H1 (cell line): ENCODE results near the gene PPME1. TPM values are rescaled to one million over a fixed set of nuclear protein-coding genes. Genes with fewer than 3 reads are reported as not detected.

Experiments
- CTCF ChIA-PET: fragments of 300-600 bp; sonication (Branson Sonifier 250); formaldehyde crosslinking; loops from one replicate; lab custom pipeline; 2021; ENCODE audit not compliant: partially characterized antibody; lab: Charles Lee
- POLR2A ChIA-PET: fragments of 300-600 bp; sonication (Branson Sonifier 250); formaldehyde crosslinking; loops from one replicate; lab custom pipeline; 2021; ENCODE audit warnings: inconsistent platforms; ENCODE audit not compliant: partially characterized antibody; lab: Charles Lee
- DNase-seq, 2 experiments: peaks; one replicate each; pipeline versions ENCODE4 v3.0.0 to v3.0.0-alpha.2; 2010 to 2022; ENCODE audit warnings: low spot score in 2 of 2, low read depth in 1 of 2, mixed read lengths in 1 of 2
- FAIRE-seq: peaks from 2 replicates; lab custom pipeline; 2011; peaks lifted over from hg19 to GRCh38; lab: Jason Lieb, UNC
- H2AFZ ChIP-seq: 2 replicates; pipeline ENCODE4 v1.8.1; 2012; ENCODE audit warnings: low read length, inconsistent platforms
- H2AK5ac ChIP-seq: 2 replicates; pipeline ENCODE4 v1.6.1; 2013; ENCODE audit warnings: low read depth, low read length
- H2BK120ac ChIP-seq: replicated peaks from 2 replicates; pipeline ENCODE3; 2013; ENCODE audit warnings: low read depth, low read length, inconsistent platforms
- H2BK12ac ChIP-seq: 2 replicates; pipeline ENCODE4 v1.6.1; 2013; ENCODE audit warnings: low read depth, low read length
- H2BK15ac ChIP-seq: 2 replicates; pipeline ENCODE4 v1.6.1; 2013; ENCODE audit warnings: low read length
- H2BK20ac ChIP-seq: 2 replicates; pipeline ENCODE4 v1.6.1; 2013; ENCODE audit warnings: low read length
- H2BK5ac ChIP-seq: 2 replicates; pipeline ENCODE4 v1.6.1; 2013; ENCODE audit warnings: low read depth, low read length
- H3K14ac ChIP-seq: 2 replicates; pipeline ENCODE4 v1.6.1; 2013; ENCODE audit warnings: inconsistent platforms; ENCODE audit not compliant: insufficient read length
- H3K18ac ChIP-seq: 2 replicates; pipeline ENCODE4 v1.6.1; 2013; ENCODE audit warnings: low read length; ENCODE audit errors: extremely low read depth
- H3K23ac ChIP-seq: 2 replicates; pipeline ENCODE4 v1.6.1; 2013; ENCODE audit warnings: inconsistent platforms; ENCODE audit not compliant: insufficient read length
- H3K23me2 ChIP-seq: 2 replicates; pipeline ENCODE4 v1.6.1; 2013; ENCODE audit warnings: low read depth, low read length
- H3K27ac ChIP-seq: 2 replicates; pipeline ENCODE4 v1.6.1; 2011; ENCODE audit warnings: low read depth, low read length, inconsistent platforms
- H3K27me3 ChIP-seq, 4 experiments: replicated peaks in 1 of 4; 1 replicate in 1 of 4; 2 replicates in 3 of 4; pipeline versions ENCODE4 v1.6.1 to v1.8.1; 2011 to 2013; ENCODE audit warnings: low read length in 3 of 4, mild to moderate bottlenecking in 3 of 4, inconsistent platforms in 2 of 4, mixed read lengths in 2 of 4, moderate library complexity in 1 of 4; ENCODE audit not compliant: control insufficient read depth in 3 of 4, insufficient read depth in 3 of 4; ENCODE audit errors: extremely low read depth in 1 of 4
- H3K36me3 ChIP-seq, 4 experiments: 2 replicates each; pipeline versions ENCODE4 v1.6.1 to v1.8.1; 2011 to 2013; ENCODE audit warnings: mild to moderate bottlenecking in 4 of 4, low read length in 3 of 4, moderate library complexity in 2 of 4, control low read depth in 1 of 4, inconsistent platforms in 1 of 4; ENCODE audit not compliant: insufficient read depth in 4 of 4, control insufficient read depth in 2 of 4
- H3K4ac ChIP-seq: replicated peaks from 2 replicates; pipeline ENCODE3; 2013; ENCODE audit warnings: low read length, low read depth, mixed read lengths, inconsistent platforms; ENCODE audit not compliant: insufficient read length
- H3K4me1 ChIP-seq, 4 experiments: replicated peaks in 1 of 4; 1 replicate in 1 of 4; 2 replicates in 3 of 4; pipeline versions ENCODE4 v1.6.1 to v1.8.1; 2011 to 2013; ENCODE audit warnings: low read length in 3 of 4, inconsistent platforms in 2 of 4, mixed read lengths in 1 of 4; ENCODE audit not compliant: insufficient read depth in 4 of 4, control insufficient read depth in 3 of 4
- H3K4me2 ChIP-seq, 2 experiments: 2 replicates each; pipeline versions ENCODE4 v1.6.1 to v1.8.1; 2011 to 2013; ENCODE audit warnings: low read depth in 2 of 2, low read length in 2 of 2, control low read depth in 1 of 2, inconsistent platforms in 1 of 2, mild to moderate bottlenecking in 1 of 2; ENCODE audit not compliant: insufficient read depth in 1 of 2
- H3K4me3 ChIP-seq, 4 experiments: fragments of 200-600, 300-600 bp in 1 of 4; sonication (generic), shearing (Covaris generic), sonication (Bioruptor Twin) in 1 of 4; 2 replicates each; pipeline versions ENCODE4 v1.5.1 to v1.8.1; 2011 to 2016; ENCODE audit warnings: low read length in 4 of 4, low read depth in 3 of 4, control low read depth in 2 of 4, inconsistent platforms in 2 of 4, mild to moderate bottlenecking in 2 of 4, mixed read lengths in 1 of 4, moderate library complexity in 1 of 4; ENCODE audit not compliant: insufficient read depth in 2 of 4; ENCODE audit errors: extremely low read depth in 1 of 4
- H3K56ac ChIP-seq: replicated peaks from 2 replicates; pipeline ENCODE3; 2013; ENCODE audit warnings: low read depth, mild to moderate bottlenecking, mixed read lengths, low read length, inconsistent platforms; ENCODE audit not compliant: insufficient read length
- H3K79me1 ChIP-seq: 2 replicates; pipeline ENCODE4 v1.6.1; 2013; ENCODE audit warnings: low read depth, low read length, control low read depth
- H3K79me2 ChIP-seq, 2 experiments: 2 replicates each; pipeline versions ENCODE4 v1.6.1 to v1.8.1; 2012 to 2013; ENCODE audit warnings: low read length in 2 of 2, mild to moderate bottlenecking in 2 of 2, inconsistent platforms in 1 of 2; ENCODE audit not compliant: insufficient read depth in 2 of 2, control insufficient read depth in 1 of 2
- H3K9ac ChIP-seq, 4 experiments: replicated peaks in 1 of 4; 1 replicate in 1 of 4; 2 replicates in 3 of 4; pipeline versions ENCODE4 v1.6.1 to v1.8.1; 2011 to 2013; ENCODE audit warnings: low read depth in 3 of 4, low read length in 3 of 4, control low read depth in 2 of 4, mild to moderate bottlenecking in 2 of 4, moderate library complexity in 2 of 4, inconsistent platforms in 1 of 4; ENCODE audit errors: extremely low read depth in 1 of 4
- H3K9me3 ChIP-seq, 2 experiments: 2 replicates each; pipeline versions ENCODE4 v1.6.1 to v1.8.1; 2012 to 2013; ENCODE audit warnings: mild to moderate bottlenecking in 2 of 2, moderate library complexity in 2 of 2, control low read depth in 1 of 2, inconsistent platforms in 1 of 2, low read depth in 1 of 2, low read length in 1 of 2, mixed read lengths in 1 of 2; ENCODE audit not compliant: insufficient read depth in 2 of 2
- H4K20me1 ChIP-seq, 2 experiments: replicated peaks in 1 of 2; 2 replicates each; pipeline versions ENCODE3 to v1.8.1; 2011 to 2013; ENCODE audit warnings: inconsistent platforms in 2 of 2, low read length in 2 of 2, mild to moderate bottlenecking in 1 of 2; ENCODE audit not compliant: insufficient read depth in 2 of 2, control insufficient read depth in 1 of 2
- H4K5ac ChIP-seq: 2 replicates; pipeline ENCODE4 v1.6.1; 2013; ENCODE audit warnings: low read length, low read depth, mixed read lengths, inconsistent platforms; ENCODE audit not compliant: insufficient read length
- H4K8ac ChIP-seq: 2 replicates; pipeline ENCODE4 v1.8.0; 2013; ENCODE audit warnings: mild to moderate bottlenecking, moderate library complexity, low read length, inconsistent platforms; ENCODE audit not compliant: insufficient read depth; ENCODE audit errors: extremely low read depth
- H4K91ac ChIP-seq: replicated peaks from 2 replicates; pipeline ENCODE3; 2013; ENCODE audit warnings: low read length, mixed read lengths, inconsistent platforms; ENCODE audit not compliant: insufficient read length
- BACH1 ChIP-seq: IDR thresholded peaks from 2 replicates; pipeline ENCODE4 v1.6.1; 2012; ENCODE audit warnings: low read length, improper control_type of control experiment
- CEBPB ChIP-seq: IDR thresholded peaks from 2 replicates; pipeline ENCODE4 v1.6.1; 2012; ENCODE audit warnings: low read depth, low read length
- CHD2 ChIP-seq: IDR thresholded peaks from 2 replicates; pipeline ENCODE4 v1.6.1; 2012; ENCODE audit warnings: low read length, improper control_type of control experiment
- EGR1 ChIP-seq: IDR thresholded peaks from 2 replicates; pipeline ENCODE4 v1.6.1; 2011; ENCODE audit warnings: low read depth, low read length, borderline replicate concordance
- SIX5 ChIP-seq: IDR thresholded peaks from 2 replicates; pipeline ENCODE4 v1.6.1; 2011; ENCODE audit warnings: mild to moderate bottlenecking, low read depth, low read length
- SP4 ChIP-seq: IDR thresholded peaks from 2 replicates; pipeline ENCODE4 v1.6.1; 2012; ENCODE audit warnings: low read length, inconsistent platforms
- WGBS, 2 experiments: shearing (Covaris generic) in 1 of 2; methylation state at CpG; one replicate each; pipeline versions ENCODE4 v1.1.6 to v1.1.7; 2013 to 2015; ENCODE audit warnings: low lambda C conversion rate in 2 of 2, mixed read lengths in 2 of 2, inconsistent platforms in 1 of 2, low coverage in 1 of 2, missing lambda C conversion rate in 1 of 2; ENCODE audit not compliant: insufficient replicate concordance in 2 of 2, insufficient coverage in 1 of 2, insufficient read length in 1 of 2; ENCODE audit errors: extremely low coverage in 1 of 2, missing lambda C conversion rate in 1 of 2; 5-methylcytosine and 5-hydroxymethylcytosine counted together
- polyA plus RNA-seq, 7 experiments: library from polyadenylated mRNA; depleted of rRNA in 3 of 7; stranded (reverse) in 5 of 7; unstranded in 2 of 7; fragments of >200 nt in 5 of 7; fragments of 200-250 nt in 2 of 7; gene quantifications; 1 replicate in 5 of 7; 2 replicates in 1 of 7; 4 replicates in 1 of 7; pipeline versions ENCODE4 v1.2.1 to v1.2.3, GENCODE V29; 2011 to 2013; ENCODE audit warnings: missing spikeins in 2 of 7, mixed read lengths in 2 of 7
- total RNA-seq: library from RNA; stranded (reverse); fragmentation: NEBNext Ultra II Directional; extraction: Animal tissue kit (Norgen Biotek cat#: 25700); gene quantifications from 2 replicates; pipeline ENCODE4 v1.2.1, GENCODE V29; 2021
- TF ChIP-seq, protein P1 (sequence below): IDR thresholded peaks from 2 replicates; pipeline ENCODE4 v1.6.1; 2012; ENCODE audit warnings: inconsistent platforms
- TF ChIP-seq, protein P2 (sequence below): IDR thresholded peaks from 2 replicates; pipeline ENCODE4 v1.6.1; 2012; ENCODE audit warnings: low read length, inconsistent platforms

The PPME1 gene
- total and polyA plus RNA-seq, 2 of the 8 experiments (the other 6 are each of a cell fraction or from before 2014, with no cell fraction given) = 55.1 to 64.5 TPM

DNA sequence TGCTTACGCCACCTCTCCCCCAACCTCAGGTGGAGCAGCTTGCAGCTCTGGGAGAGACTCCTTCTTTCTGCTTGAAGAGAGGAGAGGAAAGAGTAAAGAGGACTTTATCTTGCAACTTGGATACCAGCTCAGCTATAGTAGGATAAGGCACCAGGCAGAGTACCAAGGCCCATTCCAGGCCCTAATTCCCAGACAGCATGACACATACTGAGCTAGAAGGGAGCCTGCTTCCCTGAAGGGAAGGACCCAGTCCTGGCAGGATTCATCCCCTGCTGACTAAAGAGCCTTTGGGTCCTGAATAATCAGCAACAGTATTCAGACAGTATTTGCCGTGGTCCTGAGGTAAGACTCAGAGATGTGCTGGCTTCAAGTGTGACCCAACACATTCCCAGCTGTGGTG lies 41.4 kb downstream of the PPME1 start:
- H2AFZ ChIP-seq = no peak overlapping the region
- no peak overlapping the region for H3K4ac ChIP-seq
- H3K9me3 ChIP-seq = no peaks in the 10 kb centered on the region
- H4K8ac ChIP-seq = no peak overlapping the region
- CTCF ChIA-PET = interaction anchor here (1.2 kb wide), 1 partner anchor 109 kb away, joined by 3 read pairs; no protein-coding TSS in a partner anchor
- H3K79me1 ChIP-seq = no peaks in the 10 kb centered on the region
- WGBS, 2 experiments = 94% methylated on average over 2 of the region's 2 CpGs; no CpG with 5 or more reads in 1 of the 2 experiments
- H3K79me2 ChIP-seq = no peaks in the 10 kb centered on the region
- no peak overlapping the region for H3K27ac ChIP-seq
- H3K4me2 ChIP-seq = no peak overlapping the region
- DNase-seq = no peak
- H3K23me2 ChIP-seq = no peaks in the 10 kb centered on the region
- H2BK15ac ChIP-seq = no peak overlapping the region
- H2AK5ac ChIP-seq = no peak overlapping the region
- no peak overlapping the region for H2BK5ac ChIP-seq
- no peak overlapping the region for H4K5ac ChIP-seq
- H3K14ac ChIP-seq = no peak overlapping the region
- no peaks in the 10 kb centered on the region for H3K27me3 ChIP-seq
- H4K91ac ChIP-seq = no peak overlapping the region
- TF ChIP-seq, protein P1, sequence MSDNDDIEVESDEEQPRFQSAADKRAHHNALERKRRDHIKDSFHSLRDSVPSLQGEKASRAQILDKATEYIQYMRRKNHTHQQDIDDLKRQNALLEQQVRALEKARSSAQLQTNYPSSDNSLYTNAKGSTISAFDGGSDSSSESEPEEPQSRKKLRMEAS = no peak
- TF ChIP-seq SP4 (no peak), BACH1 (no peak), SIX5 (no peak), CHD2 (no peak), EGR1 (no peak), CEBPB (no peak)
- TF ChIP-seq, protein P2, sequence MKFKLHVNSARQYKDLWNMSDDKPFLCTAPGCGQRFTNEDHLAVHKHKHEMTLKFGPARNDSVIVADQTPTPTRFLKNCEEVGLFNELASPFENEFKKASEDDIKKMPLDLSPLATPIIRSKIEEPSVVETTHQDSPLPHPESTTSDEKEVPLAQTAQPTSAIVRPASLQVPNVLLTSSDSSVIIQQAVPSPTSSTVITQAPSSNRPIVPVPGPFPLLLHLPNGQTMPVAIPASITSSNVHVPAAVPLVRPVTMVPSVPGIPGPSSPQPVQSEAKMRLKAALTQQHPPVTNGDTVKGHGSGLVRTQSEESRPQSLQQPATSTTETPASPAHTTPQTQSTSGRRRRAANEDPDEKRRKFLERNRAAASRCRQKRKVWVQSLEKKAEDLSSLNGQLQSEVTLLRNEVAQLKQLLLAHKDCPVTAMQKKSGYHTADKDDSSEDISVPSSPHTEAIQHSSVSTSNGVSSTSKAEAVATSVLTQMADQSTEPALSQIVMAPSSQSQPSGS = no peak
- TF ChIP-seq, all 59 proteins: peak for 0
- no peak overlapping the region for H3K4me3 ChIP-seq
- POLR2A ChIA-PET = interaction anchor here (0.6 kb wide), 1 partner anchor 60 kb away, joined by 3 read pairs; no protein-coding TSS in a partner anchor
- no peaks in the 10 kb centered on the region for H4K20me1 ChIP-seq
- no peak overlapping the region for H2BK12ac ChIP-seq
- no peak overlapping the region for H3K56ac ChIP-seq
- peaks cover 0 to 2% (median 0%) of the 10 kb centered on the region in 4 experiments; a peak in 2 of 7 replicates for H3K4me1 ChIP-seq
- no peak overlapping the region for H2BK120ac ChIP-seq
- no peak for FAIRE-seq
- no peak overlapping the region for H3K23ac ChIP-seq
- peaks cover 0 to 10% (median 0%) of the 10 kb centered on the region in 4 experiments; a peak in 2 of 8 replicates for H3K36me3 ChIP-seq
- no peak overlapping the region for H2BK20ac ChIP-seq
- no peak overlapping the region for H3K18ac ChIP-seq
- H3K9ac ChIP-seq = no peak overlapping the region
